IMR-90 (cell line): ENCODE data around the gene MAGEB16.

Experiments used
- CEBPB ChIP-seq: IDR thresholded peaks from 2 replicates; pipeline ENCODE4 v1.6.1; 2012; ENCODE audit warnings: low read depth, low read length, improper control_type of control experiment
- MAZ ChIP-seq: IDR thresholded peaks from 2 replicates; pipeline ENCODE4 v1.6.1; 2012; ENCODE audit warnings: low read depth, mild to moderate bottlenecking, low read length, improper control_type of control experiment, moderate library complexity, borderline replicate concordance
- MXI1 ChIP-seq: IDR thresholded peaks from 2 replicates; pipeline ENCODE4 v1.6.1; 2012; ENCODE audit warnings: low read depth, mild to moderate bottlenecking, low read length, moderate library complexity, borderline replicate concordance
- POLR2A ChIP-seq: IDR thresholded peaks from 2 replicates; pipeline ENCODE4 v1.6.1; 2012; ENCODE audit warnings: mild to moderate bottlenecking, low read depth, low read length
- RAD21 ChIP-seq: IDR thresholded peaks from 2 replicates; pipeline ENCODE4 v1.6.1; 2012; ENCODE audit warnings: low read length, improper control_type of control experiment
- RCOR1 ChIP-seq: IDR thresholded peaks from 2 replicates; pipeline ENCODE4 v1.6.1; 2012; ENCODE audit warnings: mild to moderate bottlenecking, low read length, improper control_type of control experiment; ENCODE audit not compliant: insufficient replicate concordance
- SMC3 ChIP-seq: fragments of 150-350 bp; IDR thresholded peaks from 2 replicates; pipeline ENCODE4 v1.6.1; 2016; ENCODE audit warnings: low read depth, mild to moderate bottlenecking, antibody characterized with exemption, low read length, moderate library complexity
- TF ChIP-seq, protein P1 (sequence below): fragments of 150-350 bp; IDR thresholded peaks from 2 replicates; pipeline ENCODE4 v1.6.1; 2017; ENCODE audit warnings: mild to moderate bottlenecking, antibody characterized with exemption, low read length, low read depth
- TF ChIP-seq, protein P2 (sequence below): conservative IDR thresholded peaks from 2 replicates; pipeline ENCODE4 v1.5.1; 2012; ENCODE audit warnings: mild to moderate bottlenecking, low read depth, low read length, improper control_type of control experiment
- TF ChIP-seq, protein P3 (sequence below): fragments of 150-350 bp; IDR thresholded peaks from 2 replicates; pipeline ENCODE4 v1.6.1; 2016; ENCODE audit warnings: low read depth, mild to moderate bottlenecking, low read length, moderate library complexity, borderline replicate concordance

DNA sequence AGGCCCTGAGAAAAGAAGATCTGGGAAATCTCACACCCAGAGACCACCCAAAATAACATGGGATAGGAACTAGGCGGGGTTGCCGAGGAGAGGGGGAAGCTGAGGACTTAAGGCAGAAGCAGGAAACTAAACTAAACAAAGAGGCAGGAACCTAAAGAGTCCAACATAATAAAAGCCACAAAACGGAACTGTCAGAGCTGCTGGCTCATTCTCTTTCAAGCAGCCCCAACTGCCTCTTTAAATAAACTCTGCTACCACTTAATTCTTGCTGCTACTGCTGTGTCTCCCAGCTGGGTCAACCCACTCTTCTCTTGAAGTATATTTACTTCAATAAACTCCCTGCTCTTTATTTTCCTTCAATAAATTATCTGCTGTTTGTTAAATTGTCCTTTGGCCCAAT, 44.5 kb downstream of the MAGEB16 start:
- TF ChIP-seq MXI1 (no peak), POLR2A (no peak), SMC3 (no peak), CEBPB (no peak), MAZ (no peak), RCOR1 (no peak), RAD21 (no peak)
- TF ChIP-seq, protein P1, sequence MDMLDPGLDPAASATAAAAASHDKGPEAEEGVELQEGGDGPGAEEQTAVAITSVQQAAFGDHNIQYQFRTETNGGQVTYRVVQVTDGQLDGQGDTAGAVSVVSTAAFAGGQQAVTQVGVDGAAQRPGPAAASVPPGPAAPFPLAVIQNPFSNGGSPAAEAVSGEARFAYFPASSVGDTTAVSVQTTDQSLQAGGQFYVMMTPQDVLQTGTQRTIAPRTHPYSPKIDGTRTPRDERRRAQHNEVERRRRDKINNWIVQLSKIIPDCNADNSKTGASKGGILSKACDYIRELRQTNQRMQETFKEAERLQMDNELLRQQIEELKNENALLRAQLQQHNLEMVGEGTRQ: no peak
- TF ChIP-seq, protein P2, sequence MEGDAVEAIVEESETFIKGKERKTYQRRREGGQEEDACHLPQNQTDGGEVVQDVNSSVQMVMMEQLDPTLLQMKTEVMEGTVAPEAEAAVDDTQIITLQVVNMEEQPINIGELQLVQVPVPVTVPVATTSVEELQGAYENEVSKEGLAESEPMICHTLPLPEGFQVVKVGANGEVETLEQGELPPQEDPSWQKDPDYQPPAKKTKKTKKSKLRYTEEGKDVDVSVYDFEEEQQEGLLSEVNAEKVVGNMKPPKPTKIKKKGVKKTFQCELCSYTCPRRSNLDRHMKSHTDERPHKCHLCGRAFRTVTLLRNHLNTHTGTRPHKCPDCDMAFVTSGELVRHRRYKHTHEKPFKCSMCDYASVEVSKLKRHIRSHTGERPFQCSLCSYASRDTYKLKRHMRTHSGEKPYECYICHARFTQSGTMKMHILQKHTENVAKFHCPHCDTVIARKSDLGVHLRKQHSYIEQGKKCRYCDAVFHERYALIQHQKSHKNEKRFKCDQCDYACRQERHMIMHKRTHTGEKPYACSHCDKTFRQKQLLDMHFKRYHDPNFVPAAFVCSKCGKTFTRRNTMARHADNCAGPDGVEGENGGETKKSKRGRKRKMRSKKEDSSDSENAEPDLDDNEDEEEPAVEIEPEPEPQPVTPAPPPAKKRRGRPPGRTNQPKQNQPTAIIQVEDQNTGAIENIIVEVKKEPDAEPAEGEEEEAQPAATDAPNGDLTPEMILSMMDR: no peak
- TF ChIP-seq, protein P3, sequence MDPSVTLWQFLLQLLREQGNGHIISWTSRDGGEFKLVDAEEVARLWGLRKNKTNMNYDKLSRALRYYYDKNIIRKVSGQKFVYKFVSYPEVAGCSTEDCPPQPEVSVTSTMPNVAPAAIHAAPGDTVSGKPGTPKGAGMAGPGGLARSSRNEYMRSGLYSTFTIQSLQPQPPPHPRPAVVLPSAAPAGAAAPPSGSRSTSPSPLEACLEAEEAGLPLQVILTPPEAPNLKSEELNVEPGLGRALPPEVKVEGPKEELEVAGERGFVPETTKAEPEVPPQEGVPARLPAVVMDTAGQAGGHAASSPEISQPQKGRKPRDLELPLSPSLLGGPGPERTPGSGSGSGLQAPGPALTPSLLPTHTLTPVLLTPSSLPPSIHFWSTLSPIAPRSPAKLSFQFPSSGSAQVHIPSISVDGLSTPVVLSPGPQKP: no peak
